ENCODE measurements around the gene TCF15. TPM values are rescaled to one million over a fixed set of nuclear protein-coding genes. Genes with fewer than 3 reads are reported as not detected.

The TCF15 gene
- total RNA-seq, 1 donor from 2014 or later = not detected

GRCh38 chr20:562232-562897, 47.7 kb downstream of the TCF15 start:
- no peak overlapping the region for H3K27ac ChIP-seq (ENCODE audit: low read depth, low read length)
- no peaks in the 10 kb centered on the region for H3K36me3 ChIP-seq (ENCODE audit: insufficient read depth, low read length)
- H3K36me3 Mint-ChIP-seq (ENCODE audit: low read depth, unreplicated experiment) = no peaks in the 10 kb centered on the region
- H3K4me1 Mint-ChIP-seq (ENCODE audit: low read depth, unreplicated experiment) = no peaks in the 10 kb centered on the region
- H3K27ac Mint-ChIP-seq (ENCODE audit: unreplicated experiment) = no peak overlapping the region
- H4K20me1 ChIP-seq (ENCODE audit: insufficient read depth, low read length) = peaks cover 3% of the 10 kb centered on the region
- DNase-seq (ENCODE audit: low read depth) (no peak), FAIRE-seq (no peak)
- H3K9me3 ChIP-seq (ENCODE audit: insufficient read depth, low read depth, low read length) = no peaks in the 10 kb centered on the region
- no peaks in the 10 kb centered on the region for H3K4me1 ChIP-seq (ENCODE audit: insufficient read depth, low read length)
- H3K4me2 ChIP-seq (ENCODE audit: low read length) = no peak overlapping the region
- H3K9ac ChIP-seq (ENCODE audit: low read length) = no peak overlapping the region
- peaks cover 15% of the 10 kb centered on the region for H3K27me3 ChIP-seq (ENCODE audit: insufficient read depth, low read length)
- H2AFZ ChIP-seq (ENCODE audit: low read depth, low read length) = no peak overlapping the region
- TF ChIP-seq EZH2 (IDR thresholded peaks at IDR 0.05; ENCODE audit: insufficient read depth, low read length) (no peak), CTCF (IDR thresholded peaks at IDR 0.05; ENCODE audit: insufficient read depth, low read depth, low read length) (no peak)
- no peak overlapping the region for H3K4me3 ChIP-seq (ENCODE audit: insufficient read depth, low read depth, low read length)
- peaks cover 1% of the 10 kb centered on the region for H3K9me3 Mint-ChIP-seq (ENCODE audit: unreplicated experiment)
- H3K4me3 Mint-ChIP-seq (ENCODE audit: unreplicated experiment) = no peak overlapping the region
- no peaks in the 10 kb centered on the region for H3K79me2 ChIP-seq (ENCODE audit: insufficient read depth, low read length)
- peaks cover 49% of the 10 kb centered on the region for H3K27me3 Mint-ChIP-seq (ENCODE audit: low read depth, unreplicated experiment)

- no peaks in the 10 kb centered on the region for H3K36me3 ChIP-seq (ENCODE audit: insufficient read depth, low read length)
Measured at GRCh38 chr20:561437-562231, 48.5 kb downstream of the TCF15 start.

More at GRCh38 chr20:561437-562231, 48.5 kb downstream of the TCF15 start:
- no peak for FAIRE-seq
- peak; percentile 32 for DNase-seq (ENCODE audit: low read depth)
- TF ChIP-seq EZH2 (IDR thresholded peaks at IDR 0.05; ENCODE audit: insufficient read depth, low read length) (no peak), CTCF (IDR thresholded peaks at IDR 0.05; ENCODE audit: insufficient read depth, low read depth, low read length) (peak; percentile 95)
- H3K9me3 Mint-ChIP-seq (ENCODE audit: unreplicated experiment) = peaks cover 1% of the 10 kb centered on the region
- Histone ChIP-seq H4K20me1 (ENCODE audit: insufficient read depth, low read length) (peaks cover 3% of the 10 kb centered on the region), H3K9me3 (ENCODE audit: insufficient read depth, low read depth, low read length) (no peaks in the 10 kb centered on the region), H2AFZ (ENCODE audit: low read depth, low read length) (no peak overlapping the region), H3K4me3 (ENCODE audit: insufficient read depth, low read depth, low read length) (no peak overlapping the region), H3K27ac (ENCODE audit: low read depth, low read length) (no peak overlapping the region), H3K27me3 (ENCODE audit: insufficient read depth, low read length) (peaks cover 13% of the 10 kb centered on the region), H3K79me2 (ENCODE audit: insufficient read depth, low read length) (no peaks in the 10 kb centered on the region), H3K4me2 (ENCODE audit: low read length) (no peak overlapping the region), H3K9ac (ENCODE audit: low read length) (no peak overlapping the region), H3K4me1 (ENCODE audit: insufficient read depth, low read length) (no peaks in the 10 kb centered on the region)
- H3K27ac Mint-ChIP-seq (ENCODE audit: unreplicated experiment) = no peak overlapping the region
- H3K4me1 Mint-ChIP-seq (ENCODE audit: low read depth, unreplicated experiment) = no peaks in the 10 kb centered on the region
- H3K27me3 Mint-ChIP-seq (ENCODE audit: low read depth, unreplicated experiment) = peaks cover 43% of the 10 kb centered on the region
- no peak overlapping the region for H3K4me3 Mint-ChIP-seq (ENCODE audit: unreplicated experiment)
- H3K36me3 Mint-ChIP-seq (ENCODE audit: low read depth, unreplicated experiment) = no peaks in the 10 kb centered on the region

Measured in astrocyte (in vitro differentiated cells and primary cell).